ENCODE measurements around the gene PRRT1. TPM values are rescaled to one million over a fixed set of nuclear protein-coding genes. Genes with fewer than 3 reads are reported as not detected.

Gene PRRT1
- total and polyA plus RNA-seq, 2 of the 4 experiments (the other 2 are of a cell fraction), result 0.99 TPM; not detected in 1

GRCh38 chr6:32156891-32157290 lies 5.2 kb upstream of the PRRT1 start:
- in situ Hi-C loops (cut with MboI; ENCODE audit: low sequenced_read_pairs) (loop anchor here (5.0 kb wide), 1 partner anchor 40 kb away; no protein-coding TSS in a partner anchor), intact Hi-C loops (cut with micrococcal nuclease) (loop anchor here (10.0 kb wide), 1 partner anchor 112 kb away; no protein-coding TSS in a partner anchor), dilution Hi-C loops (cut with HindIII; ENCODE audit: low sequenced_read_pairs, unreplicated experiment) (no loop called here)
- TF ChIP-seq MAFK (IDR thresholded peaks at IDR 0.05; ENCODE audit: low read depth, low read length), result peak; percentile 69
- no peak for TF ChIP-seq MAZ (IDR thresholded peaks at IDR 0.05; ENCODE audit: borderline replicate concordance, low read depth, low read length)
- TF ChIP-seq BHLHE40 (IDR thresholded peaks at IDR 0.05; ENCODE audit: low read depth, low read length), result no peak
- no peak for TF ChIP-seq RFX5 (IDR thresholded peaks at IDR 0.05; ENCODE audit: low read depth, low read length)
- TF ChIP-seq CHD1 (IDR thresholded peaks at IDR 0.05; ENCODE audit: low read depth, low read length), result no peak
- Histone ChIP-seq H3K4ac (ENCODE audit: low read depth, low read length) (no peak overlapping the region), H3K18ac (ENCODE audit: low read depth, low read length) (no peak overlapping the region), H3K36me3 (ENCODE audit: control insufficient read depth, insufficient read depth, low read length) (peaks cover 16% of the 10 kb centered on the region), H3K4me3 (ENCODE audit: insufficient read depth, low read depth, low read length) (no peak overlapping the region), H2BK20ac (ENCODE audit: low read depth, low read length) (no peak overlapping the region), H3K79me1 (ENCODE audit: low read depth in 1 of 2, low read length in 2 of 2) (peaks cover 6 to 34% of the 10 kb centered on the region in 2 experiments), H2AK5ac (ENCODE audit: low read depth, low read length) (no peak overlapping the region), H3K4me2 (ENCODE audit: low read depth, low read length) (no peak overlapping the region), H3K9me1 (ENCODE audit: insufficient read depth, low read length) (no peaks in the 10 kb centered on the region), H2AFZ (replicated peaks; ENCODE audit: low read length, poor library complexity) (no peak overlapping the region), H3K9me3 (ENCODE audit: control insufficient read depth, insufficient read depth, low read length) (no peaks in the 10 kb centered on the region), H4K5ac (ENCODE audit: low read depth, low read length) (no peak overlapping the region), H2BK120ac (ENCODE audit: low read depth, low read length) (no peak overlapping the region), H2AK9ac (replicated peaks; ENCODE audit: low read depth, low read length, poor library complexity) (no peak overlapping the region), H3K9ac (ENCODE audit: low read depth, low read length) (no peak overlapping the region), H3K27ac (ENCODE audit: insufficient read depth, low read length) (no peak overlapping the region), H4K8ac (ENCODE audit: low read depth in 2 of 2, low read length in 2 of 2) (no peak overlapping the region), H4K91ac (ENCODE audit: insufficient read depth, low read depth, low read length) (no peak overlapping the region), H4K20me1 (ENCODE audit: insufficient read depth, low read length) (no peaks in the 10 kb centered on the region), H3K14ac (replicated peaks; ENCODE audit: low read depth, low read length) (no peak overlapping the region), H3K23ac (ENCODE audit: low read depth, low read length) (no peak overlapping the region), H2BK5ac (ENCODE audit: low read depth, low read length, poor library complexity, severe bottlenecking) (no peak overlapping the region), H3K4me1 (ENCODE audit: control insufficient read depth, insufficient read depth, low read length) (peaks cover 21% of the 10 kb centered on the region), H2BK15ac (ENCODE audit: low read depth, low read length) (no peak overlapping the region), H3K56ac (ENCODE audit: extremely low read depth, insufficient read depth, low read length) (no peak overlapping the region), H3K27me3 (ENCODE audit: control insufficient read depth, insufficient read depth, low read length) (no peaks in the 10 kb centered on the region)
- no peak for DNase-seq
- POLR2A ChIA-PET (ENCODE audit: unreplicated experiment), result interaction anchor here (0.7 kb wide), 1 partner anchor 29 kb away, joined by 3 read pairs; the partner anchor contains the start of gene ATF6B
- WGBS, 2 experiments (ENCODE audit: extremely low coverage in 2 of 2, insufficient read length in 1 of 2), result no CpG with 5 or more reads among the region's 9 CpGs
- ATAC-seq (ENCODE audit: low read depth), result no peak
- BruUV-seq (replicated peaks), result no TSS peak
- CTCF ChIA-PET, result no interaction called here

All from IMR-90 (cell line).